ENCODE measurements around the gene EXD2.
A peak's percentile ranks its signal among the peaks of the same experiment; 100 is the strongest.
"Not testable (repeated sequence)": the region's sequence is repeated elsewhere in the genome, so short reads cannot be mapped to it uniquely, and the experiment has no call there.

EXD2 gene

DNA sequence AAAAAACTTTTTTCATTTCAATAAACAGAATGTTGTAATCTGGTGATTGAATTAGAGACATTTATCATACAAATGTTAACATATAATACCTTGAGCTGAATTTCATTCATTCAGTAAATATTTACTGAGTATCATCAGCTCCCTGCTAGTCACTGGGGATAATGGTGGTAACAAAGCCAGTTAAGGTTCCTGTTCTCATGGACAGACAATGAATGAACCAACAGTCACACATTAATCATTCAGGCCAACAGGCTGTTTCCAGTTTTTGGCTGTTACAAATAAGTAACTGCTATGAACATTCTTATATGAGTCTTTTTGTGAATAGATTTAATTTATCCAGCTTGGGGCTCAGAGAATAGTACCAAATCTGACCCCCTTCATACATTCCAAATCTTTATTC is 13.5 kb downstream of the EXD2 start:
- DNase-seq = no peak

DNA sequence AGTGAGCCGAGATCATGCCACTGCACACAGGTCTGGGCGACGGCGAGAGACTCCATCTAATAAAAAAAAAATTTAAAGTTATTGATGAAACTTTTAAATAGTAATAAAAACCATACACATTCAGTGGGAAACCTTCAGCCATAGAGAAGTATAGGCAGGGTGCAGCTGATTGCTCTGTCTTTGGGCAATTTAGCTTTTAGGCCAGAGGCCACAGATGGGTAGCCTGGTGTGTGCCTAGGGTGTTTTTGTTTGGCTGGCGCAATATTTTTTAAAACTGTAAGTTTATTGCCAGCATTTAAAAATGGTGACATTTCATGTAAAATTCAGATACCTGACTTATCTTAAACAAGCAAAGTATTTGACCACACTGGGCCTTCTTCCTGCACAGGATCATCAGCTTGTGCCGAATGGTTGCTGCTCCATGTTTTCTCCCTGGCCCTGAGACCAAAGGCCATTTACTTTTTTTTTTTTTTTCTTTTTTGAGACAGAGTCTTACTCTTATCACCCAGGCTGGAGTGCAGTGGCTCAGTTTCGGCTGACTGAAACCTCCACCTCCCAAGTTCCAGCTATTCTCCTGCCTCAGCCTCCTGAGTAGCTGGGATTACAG is 16.2 kb downstream of the EXD2 start:
- no peak for DNase-seq

- no peak for DNase-seq
These were observed 17.4 kb downstream of the EXD2 start for GRCh38 chr14:69208666-69209065.

GRCh38 chr14:69214393-69214792 is 23.1 kb downstream of the EXD2 start:
- DNase-seq = no peak

DNA sequence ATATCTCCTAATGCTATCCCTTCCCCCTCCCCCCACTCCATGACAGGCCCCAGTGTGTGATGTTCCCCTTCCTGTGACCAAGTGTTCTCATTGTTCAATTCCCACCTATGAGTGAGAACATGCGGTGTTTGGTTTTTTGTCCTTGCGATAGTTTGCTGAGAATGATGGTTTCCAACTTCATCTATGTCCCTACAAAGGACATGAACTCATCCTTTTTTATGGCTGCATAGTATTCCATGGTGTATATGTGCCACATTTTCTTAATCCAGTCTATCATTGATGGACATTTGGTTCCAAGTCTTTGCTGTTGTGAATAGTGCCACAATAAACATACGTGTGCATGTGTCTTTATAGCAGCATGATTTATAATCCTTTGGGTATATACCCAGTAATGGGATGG is 26.4 kb downstream of the EXD2 start:
- not testable (repeated sequence) for DNase-seq

DNA sequence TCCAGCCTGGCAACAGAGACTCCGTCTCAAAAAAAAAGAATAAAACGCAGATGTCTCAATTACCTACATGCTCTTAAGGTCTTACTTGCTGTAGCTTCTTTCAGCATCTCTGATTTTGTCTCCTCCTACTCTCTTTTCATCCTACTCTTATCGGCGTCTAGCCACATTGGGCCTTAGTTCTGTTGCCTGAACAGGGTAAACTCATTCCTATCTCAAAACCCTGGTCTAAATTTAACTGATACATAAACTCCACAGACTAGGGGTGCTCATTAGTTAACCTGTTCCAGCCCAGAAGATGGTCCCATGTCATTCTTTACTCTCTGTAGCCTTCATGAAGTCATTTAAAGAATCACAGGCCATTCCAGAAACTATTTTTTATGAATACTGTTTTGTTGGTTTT is 33.6 kb downstream of the EXD2 start:
- no peak for DNase-seq

DNA sequence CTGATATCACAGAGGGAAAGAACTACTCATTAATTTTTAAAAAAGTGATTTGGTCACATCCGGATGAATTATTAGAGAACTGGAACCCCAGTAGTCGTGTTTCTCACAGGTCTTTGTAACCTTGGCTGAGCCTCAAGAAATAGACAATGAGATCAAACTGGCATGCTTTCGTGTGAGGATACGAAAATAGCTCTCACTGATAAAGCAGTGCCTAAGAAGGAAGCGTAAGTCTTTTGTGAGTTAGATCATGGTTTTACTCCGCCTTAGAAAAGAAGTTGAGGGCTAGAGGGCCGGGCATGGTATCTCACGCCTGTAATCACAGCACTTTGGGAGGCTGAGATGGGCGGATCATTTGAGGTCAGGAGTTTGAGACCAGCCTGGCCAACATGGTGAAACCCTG is 34.9 kb downstream of the EXD2 start:
- DNase-seq = no peak

DNA sequence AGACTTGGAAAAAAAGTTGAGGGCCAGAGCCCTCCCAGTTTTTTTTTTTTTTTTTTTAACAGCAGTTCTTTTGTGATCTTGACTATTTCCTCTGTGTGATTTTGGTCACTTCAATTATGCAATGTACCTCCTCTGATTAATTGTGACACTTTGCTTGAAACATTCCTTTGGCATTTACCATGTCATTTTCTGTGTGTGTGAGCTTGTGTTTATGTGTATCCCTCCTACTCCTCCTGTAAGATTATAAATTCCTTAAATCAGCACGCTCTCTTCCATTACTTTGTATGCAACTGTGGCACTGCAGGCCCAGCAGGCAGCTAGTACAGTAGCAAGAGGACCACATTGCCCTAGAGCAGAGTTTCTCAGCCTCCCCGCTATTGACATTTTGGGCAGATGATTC is 35.4 kb downstream of the EXD2 start:
- DNase-seq = no peak

- DNase-seq = no peak
These were observed 40.2 kb downstream of the EXD2 start for GRCh38 chr14:69231486-69231885.

DNA sequence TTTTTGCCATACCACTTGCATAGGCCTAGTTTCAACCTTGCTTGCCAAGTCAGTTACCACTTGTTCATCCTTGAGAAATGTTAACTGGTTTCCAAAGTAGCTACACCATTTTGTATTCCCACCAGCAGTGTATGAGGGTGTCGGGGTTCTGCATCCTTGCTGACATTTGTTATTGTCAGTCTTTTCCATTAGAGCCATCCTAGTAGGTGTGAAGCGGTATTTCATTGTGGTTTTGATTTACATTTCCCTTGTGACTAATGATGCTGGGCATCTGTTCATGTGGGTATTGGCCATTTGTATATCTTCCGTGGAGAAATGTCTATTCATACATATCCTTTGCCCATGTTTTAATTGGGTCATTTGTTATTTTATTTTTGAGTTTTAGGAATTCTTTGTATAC is 41.1 kb downstream of the EXD2 start:
- no peak for DNase-seq

- no peak for DNase-seq
These were observed 42.8 kb downstream of the EXD2 start for GRCh38 chr14:69234106-69234505.

- DNase-seq = no peak
These were observed 44.4 kb downstream of the EXD2 start for GRCh38 chr14:69235708-69236107.

GRCh38 chr14:69237142-69237541 is 45.8 kb downstream of the EXD2 start:
- DNase-seq = no peak

DNA sequence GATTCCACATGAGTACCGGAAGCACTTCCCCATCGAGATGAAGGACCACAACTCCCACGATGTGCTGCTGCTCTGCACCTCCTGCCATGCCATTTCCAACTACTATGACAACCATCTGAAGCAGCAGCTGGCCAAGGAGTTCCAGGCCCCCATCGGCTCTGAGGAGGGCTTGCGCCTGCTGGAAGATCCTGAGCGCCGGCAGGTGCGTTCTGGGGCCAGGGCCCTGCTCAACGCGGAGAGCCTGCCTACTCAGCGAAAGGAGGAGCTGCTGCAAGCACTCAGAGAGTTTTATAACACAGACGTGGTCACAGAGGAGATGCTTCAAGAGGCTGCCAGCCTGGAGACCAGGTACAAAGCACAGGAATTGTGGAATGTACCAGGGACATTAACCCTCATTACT is 46.3 kb downstream of the EXD2 start:
- no peak for DNase-seq

- no peak for DNase-seq
These were observed 47.6 kb downstream of the EXD2 start for GRCh38 chr14:69238883-69239282.

- DNase-seq = no peak
These were observed 49.4 kb downstream of the EXD2 start for GRCh38 chr14:69240527-69241173.

- DNase-seq = no peak
These were observed 50.3 kb downstream of the EXD2 start for GRCh38 chr14:69241577-69241976.

DNA sequence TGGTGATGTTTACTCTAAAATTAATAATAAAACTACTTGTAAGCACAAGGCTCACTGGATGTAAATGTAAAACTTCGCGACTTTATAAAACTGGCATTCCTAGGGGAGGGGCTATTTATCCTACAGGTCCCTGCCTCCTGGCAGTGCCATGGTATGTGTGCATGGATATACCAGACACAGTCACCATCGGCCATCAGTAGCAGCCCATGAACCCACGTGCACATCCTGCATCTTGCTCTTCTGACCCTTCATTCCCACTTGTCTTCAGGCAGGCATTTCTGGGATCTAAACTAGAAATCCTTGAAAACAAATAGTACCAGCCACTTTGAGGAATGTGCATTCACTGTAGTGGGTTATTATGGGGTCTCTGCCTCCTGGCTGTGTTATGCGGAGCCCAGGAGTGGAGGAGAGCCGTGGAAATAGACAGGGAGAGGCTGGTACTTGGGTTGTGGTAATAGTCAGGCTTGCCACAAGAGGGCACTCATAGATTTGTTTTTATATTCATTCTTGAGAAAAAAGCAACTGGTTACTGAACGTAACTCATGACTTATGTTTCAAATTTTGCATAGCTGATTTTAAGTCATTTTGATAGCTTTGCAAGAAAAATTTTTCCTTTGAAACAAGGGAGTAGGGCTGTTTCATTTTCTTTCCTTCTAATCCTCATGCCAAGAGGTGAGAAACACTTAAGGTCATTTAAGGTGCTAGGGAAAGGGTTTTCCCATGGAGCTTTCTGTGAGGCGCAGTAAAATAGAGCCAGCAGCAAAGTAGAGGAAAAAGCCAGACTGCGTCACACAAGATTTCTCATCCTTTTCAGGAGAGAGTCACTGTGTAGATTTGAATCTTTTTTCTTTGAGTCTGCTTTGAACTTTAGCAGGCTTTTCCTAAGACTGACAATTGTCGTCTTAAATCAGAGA is 51.3 kb downstream of the EXD2 start:
- peak in 1 of 2 experiments; percentile 72 for DNase-seq

DNA sequence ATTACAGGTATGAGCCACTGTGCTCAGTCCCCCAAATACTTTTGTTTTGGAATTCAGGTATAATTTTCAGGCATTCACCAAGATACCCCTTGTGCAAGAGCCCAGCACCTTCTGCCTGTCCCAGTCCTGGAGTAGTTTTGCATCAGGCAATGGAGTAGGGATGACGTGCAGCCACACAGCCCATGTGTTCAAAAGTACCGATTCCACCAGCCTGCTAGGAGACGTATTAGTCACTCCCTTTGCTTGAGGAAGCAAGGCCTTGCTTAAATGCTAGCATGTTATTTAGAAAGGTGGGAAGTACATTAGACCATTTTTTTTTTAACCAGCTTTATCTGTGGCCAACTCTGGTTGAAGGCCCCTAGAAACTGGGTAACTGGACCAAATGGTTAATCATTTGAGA is 53.6 kb downstream of the EXD2 start:
- no peak for DNase-seq

DNA sequence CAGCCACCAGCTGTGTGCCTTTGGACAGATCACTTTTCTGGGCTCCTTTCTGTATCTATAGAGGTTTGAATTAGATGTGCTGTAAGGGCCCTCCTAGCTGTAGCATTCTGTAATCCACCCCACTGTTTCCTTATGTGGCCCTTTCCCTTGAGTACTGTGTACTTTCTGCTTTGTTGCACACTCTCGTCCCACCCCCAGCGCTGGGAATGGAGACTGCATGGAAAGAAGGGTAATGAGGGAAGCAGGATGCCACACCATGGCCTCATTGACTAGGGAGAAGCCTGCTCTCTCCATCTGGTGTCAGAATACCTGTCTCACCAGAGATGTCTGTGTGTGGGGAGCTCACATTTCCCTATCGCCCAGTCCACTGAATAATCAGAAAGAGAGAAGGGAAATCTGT is 55.0 kb downstream of the EXD2 start:
- DNase-seq = no peak

DNA sequence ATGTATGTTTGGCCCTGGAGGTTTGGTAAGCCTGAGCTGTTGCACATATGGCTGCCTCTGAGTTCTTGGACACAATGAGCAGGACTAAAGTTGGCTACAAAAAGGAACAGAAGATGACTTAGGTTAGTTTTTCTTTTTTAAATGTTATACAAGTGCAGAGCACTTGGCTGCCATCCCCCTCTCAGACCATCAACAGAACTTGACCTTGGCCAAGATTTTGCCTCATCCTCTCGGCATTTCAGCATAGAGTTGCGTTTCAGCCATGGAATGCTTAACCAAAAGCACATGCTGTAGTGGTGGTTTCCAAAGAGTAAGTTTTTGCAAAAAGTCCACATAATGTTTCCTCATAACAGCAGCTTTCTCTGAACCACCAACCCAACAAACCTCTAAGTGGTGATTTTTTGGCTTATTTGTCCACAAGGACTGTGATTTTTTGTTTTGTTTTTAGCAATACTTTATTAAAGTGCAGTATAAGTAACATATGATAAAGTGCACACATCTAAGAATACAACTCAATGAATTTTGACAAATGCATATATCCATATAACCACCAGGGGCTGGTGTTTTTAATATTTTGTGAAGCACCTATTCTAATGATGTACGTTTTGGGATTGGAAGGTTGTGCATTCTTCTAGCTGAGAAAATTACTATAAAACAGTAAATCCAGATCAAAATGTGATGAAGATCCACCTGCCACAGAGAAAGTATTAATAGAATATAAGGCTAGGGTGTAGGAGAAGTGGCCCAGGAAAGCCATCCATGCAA is 56.6 kb downstream of the EXD2 start:
- peak in 1 of 2 experiments; percentile 6 for DNase-seq

GRCh38 chr14:69249603-69250002 is 58.3 kb downstream of the EXD2 start:
- DNase-seq = no peak

GRCh38 chr14:69252851-69253250 is 61.6 kb downstream of the EXD2 start:
- DNase-seq = no peak

All from SW 1271 (cell line).